ENCODE measurements around the gene IL16. TPM values are rescaled to one million over a fixed set of nuclear protein-coding genes. Genes with fewer than 3 reads are reported as not detected.

The IL16 gene
- total RNA-seq, 1 donor from 2014 or later, result 3.7 TPM

DNA sequence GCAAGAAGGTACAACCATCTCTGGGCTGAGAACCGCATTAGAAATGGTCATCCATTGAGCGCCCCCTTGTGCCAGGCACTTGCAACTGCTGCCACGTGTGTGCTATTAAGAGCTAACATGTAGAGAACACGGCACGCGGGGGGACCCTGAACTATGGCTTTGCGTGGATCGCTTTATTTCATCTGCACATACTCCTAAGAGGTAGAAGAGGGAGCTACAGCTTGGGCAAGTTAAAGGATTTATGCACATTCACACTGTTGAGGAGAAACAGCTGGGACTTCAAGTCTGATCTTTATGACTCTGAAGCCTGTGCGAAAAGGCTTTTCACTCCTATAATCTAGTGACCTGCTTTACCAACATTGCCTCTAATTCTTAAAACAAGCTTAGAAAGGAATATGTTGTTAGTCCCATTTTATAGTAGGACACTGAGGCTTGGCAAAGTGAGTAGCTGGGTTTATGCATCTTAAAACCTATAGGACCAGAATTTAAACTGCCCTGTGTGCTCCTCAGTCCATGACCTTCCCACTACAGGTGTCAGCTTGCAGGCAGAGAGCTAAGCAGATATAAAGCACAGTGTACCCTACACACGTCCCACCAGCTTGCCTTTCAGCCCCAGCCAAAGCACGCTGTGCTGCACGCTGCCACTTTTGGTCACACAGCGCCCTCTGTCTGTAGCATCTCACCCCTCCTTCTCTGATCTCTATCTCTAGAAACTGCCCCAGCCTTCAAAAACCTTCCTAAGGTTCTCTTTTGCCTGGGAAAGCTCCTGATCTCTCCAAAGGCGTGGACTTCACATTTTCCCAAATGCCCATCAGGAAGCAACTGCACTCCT lies 69.5 kb downstream of the IL16 start:
- intact Hi-C loops (cut with DNase I), result loop anchor here (1.0 to 5.0 kb wide), 4 partner anchors 111 to 289 kb away; no protein-coding TSS in a partner anchor
- ATAC-seq, result peak; percentile 95
- DNase-seq (ENCODE audit: missing footprints), result peak; percentile 87

DNA sequence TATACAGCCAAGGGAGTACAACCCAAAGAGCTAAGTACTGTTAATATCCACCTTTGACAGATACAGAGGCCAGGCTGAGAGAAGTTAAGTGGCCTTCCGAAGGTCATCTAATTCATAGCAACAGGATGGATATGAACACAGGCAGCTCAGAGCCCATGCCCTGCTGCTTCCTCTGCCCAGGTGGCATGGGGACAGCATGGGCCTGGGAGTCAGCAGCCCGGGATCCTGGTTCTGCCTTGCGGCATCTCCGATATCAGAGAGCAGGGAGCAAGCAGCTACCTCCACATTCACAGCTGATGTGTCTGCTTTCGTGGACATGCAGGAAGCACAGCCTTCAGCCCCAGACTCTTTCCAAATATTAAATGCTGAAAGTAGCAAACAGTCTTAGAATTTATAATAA lies 71.7 kb downstream of the IL16 start:
- intact Hi-C loops (cut with DNase I), result loop anchor here (5.0 kb wide), 2 partner anchors 276 to 291 kb away; no protein-coding TSS in a partner anchor
- ATAC-seq, result no peak
- no peak for DNase-seq (ENCODE audit: missing footprints)

DNA sequence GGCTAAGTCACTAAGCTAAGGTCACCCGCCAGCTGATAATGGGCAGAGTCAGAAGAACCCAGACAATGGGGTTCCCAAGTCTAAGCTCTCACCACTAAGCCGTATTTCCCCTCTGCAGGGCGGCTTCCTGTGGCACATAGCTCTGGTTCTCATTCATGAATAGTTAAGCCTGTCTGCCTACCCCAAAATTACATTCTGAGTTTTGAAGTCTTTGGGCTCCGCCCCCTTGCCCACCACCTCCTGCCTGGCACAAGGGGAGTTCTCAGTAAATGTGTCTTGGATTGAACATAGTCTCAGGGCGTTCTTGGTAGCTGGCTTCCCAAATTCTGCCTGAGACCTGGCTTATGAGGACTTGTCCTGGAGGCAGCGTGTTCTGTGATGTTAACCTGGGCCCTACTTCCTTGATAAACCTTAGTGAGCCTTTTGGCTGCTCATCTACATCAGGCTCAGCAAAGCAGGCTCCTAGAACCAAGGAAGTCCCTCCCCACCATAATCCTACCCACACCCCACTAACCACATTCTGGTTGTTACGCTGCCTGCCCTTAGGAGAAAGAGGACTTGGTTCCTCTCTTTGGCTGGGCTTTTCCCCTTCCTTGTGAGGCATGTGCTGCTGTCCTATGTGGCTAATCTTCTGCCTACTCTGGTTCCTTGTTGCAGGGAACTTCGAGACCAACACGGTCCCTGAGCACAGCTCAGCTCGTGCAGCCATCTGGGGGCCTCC lies 72.4 kb downstream of the IL16 start:
- intact Hi-C loops (cut with DNase I), result loop anchor here (5.0 kb wide), 2 partner anchors 277 to 292 kb away; no protein-coding TSS in a partner anchor
- DNase-seq (ENCODE audit: missing footprints) (no peak), ATAC-seq (no peak)

DNA sequence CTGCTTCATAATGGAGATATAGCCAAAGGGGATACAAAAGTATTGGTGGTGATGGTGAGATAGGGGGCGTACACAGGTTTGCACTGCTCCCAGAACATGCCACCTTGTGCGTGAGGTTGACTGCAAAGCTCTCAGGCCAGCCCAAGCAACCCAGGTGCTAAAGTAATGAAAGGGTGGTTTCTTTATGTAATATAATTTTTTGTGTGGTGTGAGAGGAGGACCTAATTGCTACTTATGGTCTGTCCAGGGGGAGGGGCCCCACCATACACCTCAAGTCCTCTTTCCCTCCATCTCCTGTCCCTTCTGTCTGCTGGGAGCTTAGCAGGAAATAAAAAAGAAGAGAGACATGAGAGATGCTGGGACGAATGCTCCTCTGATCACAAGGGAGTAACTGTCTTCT lies 73.5 kb downstream of the IL16 start:
- intact Hi-C loops (cut with DNase I), result no loop called here

DNA sequence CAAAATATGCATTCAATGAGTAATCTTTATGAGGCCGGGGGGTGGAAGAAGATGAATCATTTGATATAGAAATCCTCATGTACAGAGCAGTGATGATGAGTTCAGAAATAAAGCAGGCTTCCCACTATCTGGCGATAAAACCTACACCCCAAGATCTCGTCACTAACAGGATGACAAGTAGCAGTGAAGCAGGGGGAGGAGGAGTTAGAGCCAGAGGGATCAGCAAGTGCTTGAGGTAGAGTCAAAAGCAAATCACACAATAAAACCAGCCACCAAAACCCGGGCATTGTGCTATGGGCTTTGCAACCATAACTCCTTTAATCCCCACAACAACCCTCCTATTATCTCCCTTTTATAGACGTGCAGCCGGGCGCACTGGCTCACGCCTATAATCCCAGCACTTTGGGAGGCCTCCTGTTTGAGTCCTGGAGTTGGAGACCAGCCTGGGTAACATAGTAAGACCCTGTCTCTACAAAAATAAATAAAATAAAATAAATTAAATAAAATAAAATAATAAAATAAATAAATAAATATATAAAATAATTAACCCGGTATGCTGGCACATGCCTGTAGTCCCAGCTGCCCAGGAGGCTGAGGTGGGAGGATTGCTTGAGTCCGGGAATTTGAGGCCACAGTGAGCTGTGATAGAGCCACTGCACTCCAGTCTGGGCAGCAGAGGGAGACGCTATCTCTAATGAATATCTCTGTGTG lies 74.3 kb downstream of the IL16 start:
- intact Hi-C loops (cut with DNase I), result no loop called here
- no peak for ATAC-seq
- no peak for DNase-seq (ENCODE audit: missing footprints)

More for the DNA sequence above, 73.5 kb downstream of the IL16 start:
- ATAC-seq (no peak), DNase-seq (ENCODE audit: missing footprints) (no peak)

DNA sequence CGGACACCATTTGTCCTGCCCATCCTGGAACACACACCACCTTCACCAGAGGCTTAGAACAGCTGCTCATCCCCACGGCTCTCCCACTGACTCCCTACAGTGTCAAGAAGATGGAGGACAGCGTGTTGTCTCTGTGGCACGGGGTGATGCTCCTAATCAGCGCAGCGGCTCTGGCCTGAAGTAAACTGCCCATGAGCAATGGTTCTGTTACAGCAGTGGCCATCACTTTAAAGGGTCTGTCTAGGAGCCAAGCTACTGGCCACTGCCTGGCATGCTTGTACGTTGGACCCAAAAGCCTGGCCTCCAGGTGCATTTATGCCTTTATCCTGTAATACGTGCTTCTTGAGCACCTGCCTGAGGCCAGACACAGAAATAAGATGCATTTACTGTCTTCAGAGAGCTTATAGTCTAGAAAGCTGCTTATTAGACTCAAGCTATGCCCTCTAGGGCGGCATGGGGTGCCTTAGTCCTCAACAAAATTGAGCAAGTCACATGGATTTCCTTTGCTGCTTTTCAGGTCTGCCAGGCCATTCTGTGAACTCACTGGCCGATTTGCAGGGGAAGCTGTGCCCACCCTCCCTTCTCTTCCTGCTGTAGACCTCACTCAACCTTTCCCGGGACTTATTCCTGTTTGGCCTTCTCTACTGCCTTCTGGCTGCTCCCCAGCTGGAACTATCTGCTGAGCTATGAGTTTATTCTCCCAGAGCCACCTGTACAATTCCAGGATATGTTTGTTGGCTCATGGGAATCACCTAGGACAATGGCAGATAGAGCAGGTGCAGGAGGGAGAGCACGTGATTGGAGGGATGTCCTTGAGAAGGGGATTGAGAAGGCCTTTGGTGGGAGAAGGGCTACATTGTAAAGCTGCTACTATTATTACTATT lies 75.3 kb downstream of the IL16 start:
- intact Hi-C loops (cut with DNase I), result no loop called here
- no peak for ATAC-seq

DNA sequence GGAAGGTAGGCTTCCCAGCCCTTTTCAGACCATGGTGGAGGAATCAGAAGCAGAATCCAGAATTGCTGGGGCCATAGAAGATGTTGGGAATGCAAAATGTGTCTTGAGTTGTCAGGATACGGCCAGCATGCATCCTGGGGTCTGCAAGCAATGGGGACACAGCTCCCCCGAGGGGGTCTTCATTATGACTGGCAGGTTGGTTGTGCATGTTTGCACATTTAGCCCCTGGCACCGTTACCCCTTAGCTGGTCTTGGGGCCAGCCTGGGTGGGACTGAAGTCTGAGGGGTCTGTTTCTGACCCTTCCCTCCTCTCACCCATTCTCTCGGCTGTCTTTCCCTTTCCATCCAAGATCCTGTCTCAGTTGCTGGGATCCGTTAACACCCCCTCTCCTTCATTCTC lies 76.5 kb downstream of the IL16 start:
- intact Hi-C loops (cut with DNase I), result no loop called here
- DNase-seq (ENCODE audit: missing footprints), result no peak
- ATAC-seq, result no peak

More for the DNA sequence above, 75.3 kb downstream of the IL16 start:
- DNase-seq (ENCODE audit: missing footprints), result no peak

DNA sequence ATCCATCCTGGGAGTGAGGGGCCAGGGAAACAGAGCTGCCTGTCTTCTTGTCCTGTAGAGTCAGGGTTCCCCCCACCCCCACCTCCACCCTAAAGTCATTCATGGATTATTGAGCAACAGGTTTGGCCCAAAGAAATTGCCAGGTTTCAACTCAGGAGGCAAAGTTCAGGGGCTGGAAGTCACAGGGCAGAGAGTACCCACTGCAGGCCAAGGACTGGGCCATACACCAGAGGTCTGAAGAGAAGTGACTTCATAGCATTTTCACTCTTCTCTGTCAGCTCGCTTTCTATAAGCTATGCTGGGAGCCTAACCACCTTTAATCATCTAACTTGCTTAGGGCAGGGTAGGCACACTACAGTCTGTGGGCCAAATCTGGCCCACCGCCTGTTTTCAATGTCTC lies 77.2 kb downstream of the IL16 start:
- no peak for DNase-seq (ENCODE audit: missing footprints)
- no peak for ATAC-seq
- intact Hi-C loops (cut with DNase I), result no loop called here

DNA sequence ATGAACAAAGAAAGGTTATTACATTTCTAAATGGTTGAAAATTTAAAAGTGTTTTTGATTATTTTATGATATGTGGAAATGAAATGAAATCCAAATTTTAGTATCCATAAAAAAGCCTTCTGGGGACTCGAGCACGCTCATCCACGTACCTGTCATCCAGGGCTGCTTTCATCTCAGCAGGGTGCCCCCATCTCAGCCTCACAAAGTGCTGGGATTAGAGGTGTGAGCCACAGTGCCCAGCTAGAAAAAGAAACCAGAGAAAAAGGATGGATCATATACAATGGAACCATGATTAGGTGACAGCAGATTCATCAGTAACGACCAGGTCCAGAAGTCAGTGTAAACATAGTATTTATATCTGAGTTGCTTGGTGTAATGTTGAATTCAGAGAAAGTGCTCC lies 77.6 kb downstream of the IL16 start:
- DNase-seq (ENCODE audit: missing footprints), result no peak
- intact Hi-C loops (cut with DNase I), result no loop called here
- ATAC-seq, result no peak

DNA sequence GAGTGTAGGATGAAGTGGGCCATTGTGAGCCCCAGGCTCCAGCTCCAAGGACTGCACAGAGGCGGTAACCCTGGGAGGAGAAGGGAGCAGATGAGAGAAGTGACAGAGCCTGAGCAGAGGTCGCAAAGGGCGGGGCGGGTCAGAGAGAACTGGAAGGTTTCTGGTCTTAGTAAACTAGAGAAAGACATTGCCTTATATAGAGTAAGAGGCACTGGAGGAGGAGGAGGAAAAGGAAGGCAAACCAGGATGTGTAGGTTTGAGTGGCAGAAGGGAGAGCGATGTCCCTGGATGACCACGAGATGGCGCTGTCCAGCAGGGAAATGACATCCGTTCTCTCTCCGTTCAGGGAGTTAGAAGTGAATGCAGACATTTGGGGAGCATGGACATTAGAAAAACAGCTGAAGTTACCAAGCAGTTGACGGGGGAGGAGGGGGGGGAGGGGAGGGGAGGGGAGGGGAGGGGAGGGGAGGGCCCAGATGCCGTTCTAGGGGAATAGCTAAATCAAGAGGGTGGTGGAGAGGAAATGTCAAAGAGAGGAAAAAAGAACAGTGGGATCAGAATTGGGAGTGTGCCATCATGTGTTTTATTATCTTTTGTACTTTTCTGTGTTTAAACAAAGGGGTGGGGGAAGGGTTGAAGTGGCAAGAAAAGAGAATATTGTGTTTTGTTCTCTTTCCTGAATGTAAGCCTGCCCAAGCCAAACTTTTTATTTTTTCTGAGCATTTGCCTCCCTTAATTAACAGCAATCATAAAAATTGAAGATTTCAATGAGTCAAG lies 78.4 kb downstream of the IL16 start:
- peak; percentile 67 for DNase-seq (ENCODE audit: missing footprints)
- ATAC-seq, result peak; percentile 74
- intact Hi-C loops (cut with DNase I), result loop anchor here (1.0 to 5.0 kb wide), 2 partner anchors 62 to 125 kb away; no protein-coding TSS in a partner anchor

DNA sequence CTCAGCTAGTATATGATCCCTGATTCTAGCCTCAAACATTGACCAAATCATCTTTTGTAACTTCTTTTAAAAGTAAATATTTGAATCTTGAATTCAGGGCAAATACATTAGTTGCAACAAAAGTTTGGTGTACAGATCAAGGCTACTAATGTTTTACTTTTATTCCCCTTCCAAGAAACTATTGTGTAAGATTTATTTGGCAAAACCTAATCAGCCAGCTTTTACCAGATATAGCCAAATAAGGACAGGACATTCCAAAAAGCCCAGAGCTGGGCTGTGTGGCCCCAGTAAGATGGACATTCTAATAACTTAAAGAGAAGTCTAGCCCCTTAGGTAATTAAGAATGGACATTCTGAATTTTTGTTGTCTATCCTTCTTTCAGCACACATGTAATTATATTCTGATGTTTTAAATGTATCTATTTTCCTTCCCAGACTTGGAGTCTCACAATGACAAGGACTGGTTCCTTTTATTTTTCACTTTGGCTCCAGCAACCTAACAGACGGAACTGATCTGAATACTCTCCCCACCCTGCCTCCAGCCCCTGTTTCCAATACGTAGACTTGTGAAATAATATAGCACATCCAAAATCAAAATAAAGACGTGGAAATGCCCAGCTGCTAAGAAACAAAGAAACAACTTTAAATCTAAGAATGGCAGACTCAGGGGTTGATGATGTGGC lies 79.2 kb downstream of the IL16 start:
- intact Hi-C loops (cut with DNase I), result loop anchor here (1.0 to 5.0 kb wide), 2 partner anchors 61 to 124 kb away; no protein-coding TSS in a partner anchor
- DNase-seq (ENCODE audit: missing footprints) (no peak), ATAC-seq (peak; percentile 83)

DNA sequence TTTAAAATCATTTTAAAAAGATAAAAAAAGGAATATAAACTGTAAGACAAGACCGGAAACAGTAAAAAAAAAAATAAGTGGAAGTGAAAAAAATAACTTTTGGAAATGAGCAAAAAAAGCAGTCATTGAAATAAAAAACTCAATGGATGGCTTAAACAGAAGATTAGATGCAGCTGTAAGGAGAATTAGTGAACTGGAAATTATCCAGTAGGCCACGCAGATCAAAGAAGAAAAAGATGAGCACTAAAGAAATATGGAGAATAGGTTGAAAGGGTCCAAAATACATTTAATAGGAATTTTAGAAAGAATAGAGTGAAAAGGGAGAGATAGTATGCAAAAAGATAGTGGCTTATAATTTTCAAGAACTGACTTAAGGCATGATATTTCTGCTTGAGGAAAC lies 80.3 kb downstream of the IL16 start:
- intact Hi-C loops (cut with DNase I), result loop anchor here (5.0 kb wide), 1 partner anchor 60 kb away; no protein-coding TSS in a partner anchor
- no peak for DNase-seq (ENCODE audit: missing footprints)
- no peak for ATAC-seq

DNA sequence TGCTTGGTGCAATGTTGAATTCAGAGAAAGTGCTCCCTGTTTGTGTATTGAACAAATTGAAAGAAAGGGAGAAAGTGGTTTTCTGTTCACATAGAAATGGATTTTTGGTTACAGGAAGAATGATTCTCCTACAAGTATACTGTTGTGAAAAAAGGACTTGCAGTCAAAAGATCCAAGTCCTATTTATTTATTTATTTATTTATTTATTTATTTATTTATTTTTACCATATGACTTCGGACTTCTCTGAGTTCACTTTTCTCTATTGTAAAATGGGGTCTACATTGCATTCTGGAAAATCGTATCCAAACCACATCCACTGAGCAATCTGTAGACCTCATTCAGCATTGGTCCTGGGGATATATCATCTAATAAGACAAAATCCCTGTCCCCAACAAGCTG lies 81.2 kb downstream of the IL16 start:
- ATAC-seq, result no peak
- intact Hi-C loops (cut with DNase I), result loop anchor here (5.0 kb wide), 1 partner anchor 59 kb away; no protein-coding TSS in a partner anchor
- no peak for DNase-seq (ENCODE audit: missing footprints)

DNA sequence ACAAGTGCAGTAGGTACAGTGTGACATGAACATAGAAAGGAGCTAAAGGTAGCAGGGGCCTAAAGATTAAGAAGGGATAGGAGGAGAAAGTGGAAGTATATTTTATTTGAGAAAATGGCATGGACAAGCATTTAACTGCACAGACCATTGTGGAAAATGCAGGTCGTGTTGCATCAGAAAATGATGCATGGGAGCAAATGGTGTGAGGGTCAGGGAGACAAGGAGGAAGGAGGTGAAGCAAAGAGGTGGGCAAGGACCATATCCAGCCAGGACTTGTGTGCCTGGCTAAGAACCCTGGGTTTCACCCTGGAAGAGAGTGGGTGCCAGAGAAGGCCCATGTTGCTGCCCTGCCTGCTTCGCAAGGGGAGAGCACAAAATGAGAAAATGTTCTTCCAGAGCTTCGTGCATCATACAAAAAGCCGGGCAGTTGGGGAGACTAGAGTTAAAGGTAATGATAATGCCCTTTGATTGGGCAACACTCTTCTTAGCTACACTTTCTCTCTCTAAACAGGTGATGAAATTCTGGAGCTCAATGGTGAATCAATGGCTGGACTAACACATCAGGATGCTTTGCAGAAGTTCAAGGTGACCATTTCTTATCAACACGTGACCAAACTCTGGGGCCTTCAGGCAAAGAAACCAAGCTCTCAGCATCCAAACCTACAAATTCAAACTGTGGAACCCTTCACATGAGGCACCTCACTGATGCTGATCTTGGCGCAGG lies 81.8 kb downstream of the IL16 start:
- no peak for DNase-seq (ENCODE audit: missing footprints)
- intact Hi-C loops (cut with DNase I), result loop anchor here (5.0 kb wide), 1 partner anchor 59 kb away; no protein-coding TSS in a partner anchor
- ATAC-seq, result no peak

DNA sequence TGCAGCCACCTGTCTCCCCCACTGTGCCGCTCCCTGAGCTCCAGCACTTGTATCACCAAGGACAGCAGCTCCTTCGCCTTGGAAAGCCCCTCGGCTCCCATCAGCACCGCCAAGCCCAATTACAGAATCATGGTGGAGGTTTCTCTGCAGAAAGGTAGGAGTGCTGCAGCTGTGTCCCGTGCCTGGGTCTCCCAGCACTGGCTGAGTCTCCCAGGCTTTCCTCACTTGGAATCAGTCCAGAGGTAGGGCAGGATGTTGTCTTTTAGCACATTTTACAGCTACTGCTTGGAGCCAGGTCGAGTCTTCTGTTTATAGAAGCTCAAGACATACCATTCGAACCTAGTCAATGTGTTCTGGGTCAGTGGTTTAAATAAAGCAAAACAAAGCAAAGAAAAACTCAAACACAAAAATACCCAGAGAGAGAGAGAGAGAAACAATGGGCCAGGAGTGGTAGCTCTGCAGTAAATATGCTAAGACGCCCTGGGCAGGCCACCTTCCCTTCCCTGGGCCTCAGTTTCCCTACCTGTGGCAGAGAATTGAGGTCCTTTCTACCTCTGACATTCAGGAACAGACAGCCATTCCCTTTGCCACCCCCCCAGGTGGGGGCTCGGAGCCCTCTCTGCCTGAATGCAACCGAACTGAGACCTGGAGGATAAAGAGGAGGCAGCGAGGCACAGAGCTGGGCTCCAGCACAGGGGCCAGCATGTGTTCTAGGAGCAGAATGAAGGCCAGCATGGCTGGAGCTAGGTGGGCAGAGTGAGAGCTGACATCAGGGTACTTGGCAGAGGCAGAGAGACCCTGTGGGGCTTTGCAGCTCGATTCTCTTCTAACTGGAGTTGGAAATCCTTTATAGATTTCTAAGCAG lies 83.2 kb downstream of the IL16 start:
- intact Hi-C loops (cut with DNase I), result loop anchor here (5.0 kb wide), 1 partner anchor 57 kb away; no protein-coding TSS in a partner anchor
- ATAC-seq (no peak), DNase-seq (ENCODE audit: missing footprints) (no peak)
